ENCODE measurements around the gene PIK3C2B. TPM values are rescaled to one million over a fixed set of nuclear protein-coding genes. Genes with fewer than 3 reads are reported as not detected.

The PIK3C2B gene
- total and polyA plus RNA-seq, 4 donors = 11.9 to 37.6 (median 25.0) TPM

- H3K4me1 ChIP-seq (ENCODE audit: control insufficient read depth in 5 of 5, insufficient read depth in 5 of 5, low read length in 5 of 5) = peaks cover 0 to 40% (median 29%) of the 10 kb centered on the region in 5 donors
- 72 to 78% methylated on average over 5 of the region's 5 CpGs for WGBS, 2 donors
- no peak overlapping the region for H3K4me3 ChIP-seq
- peaks cover 0 to 5% (median 0%) of the 10 kb centered on the region in 4 donors for H3K36me3 ChIP-seq (ENCODE audit: control insufficient read depth in 4 of 4, insufficient read depth in 4 of 4, low read length in 4 of 4)
- no peak for TF ChIP-seq CTCF (IDR thresholded peaks at IDR 0.05; ENCODE audit: control extremely low read depth, extremely low read depth)
- H3K27ac ChIP-seq (ENCODE audit: low read depth in 1 of 2, low read length in 1 of 2) = no peak overlapping the region
- ATAC-seq (ENCODE audit: insufficient read depth, low FRiP score) (no peak), DNase-seq (no peak)
- no peak overlapping the region for H3K9ac ChIP-seq (ENCODE audit: insufficient read depth in 1 of 2, low read length in 2 of 2)
- no peaks in the 10 kb centered on the region for H3K27me3 ChIP-seq (ENCODE audit: control insufficient read depth in 3 of 3, insufficient read depth in 3 of 3, low read length in 2 of 3)
- no peaks in the 10 kb centered on the region for H3K9me3 ChIP-seq (ENCODE audit: control insufficient read depth in 4 of 4, insufficient read depth in 3 of 4, low read length in 3 of 4)
Observed at GRCh38 chr1:204476563-204476962, 18.0 kb downstream of the PIK3C2B start.

DNA sequence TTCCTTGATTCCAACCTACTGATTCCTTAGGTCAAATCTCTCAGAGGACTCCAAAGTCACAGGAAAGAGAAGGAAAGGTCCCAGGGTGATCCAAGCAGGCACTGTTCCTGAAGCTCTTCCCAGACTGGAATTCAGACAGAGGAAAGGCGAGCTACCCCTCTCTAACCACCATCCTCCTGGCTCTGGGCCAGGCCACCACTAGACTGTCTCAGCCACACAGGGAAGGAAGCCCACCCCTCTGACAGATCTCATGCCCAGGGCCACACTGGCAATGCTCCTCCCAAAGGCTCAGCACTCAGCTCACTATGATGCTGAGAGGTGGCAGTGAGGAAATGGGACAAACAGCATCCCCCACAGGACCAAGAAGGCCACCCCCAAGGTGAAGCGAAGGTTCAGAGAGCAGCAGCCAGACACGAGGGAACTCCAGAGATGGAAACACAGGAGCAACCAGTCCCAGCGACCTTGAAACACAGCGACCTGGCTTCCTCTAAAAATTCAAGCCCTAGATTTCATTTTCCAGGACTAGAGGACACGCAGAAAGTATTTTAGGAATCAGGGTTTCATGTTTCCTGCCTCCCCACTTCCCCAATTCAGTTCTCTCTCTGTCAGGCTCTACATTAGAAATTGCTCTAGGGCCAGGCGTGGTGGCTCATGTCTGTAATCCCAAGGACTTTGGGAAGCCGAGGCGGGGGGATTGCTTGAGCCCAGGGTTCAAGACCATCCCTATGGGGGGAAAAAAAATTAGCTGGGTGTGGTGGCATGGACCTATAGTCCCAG lies 18.8 kb downstream of the PIK3C2B start:
- Histone ChIP-seq H3K36me3 (ENCODE audit: control insufficient read depth in 4 of 4, insufficient read depth in 4 of 4, low read length in 4 of 4) (peaks cover 0 to 5% (median 0%) of the 10 kb centered on the region in 4 donors), H3K4me1 (ENCODE audit: control insufficient read depth in 5 of 5, insufficient read depth in 5 of 5, low read length in 5 of 5) (peaks cover 0 to 38% (median 27%) of the 10 kb centered on the region in 5 donors), H3K27me3 (ENCODE audit: control insufficient read depth in 3 of 3, insufficient read depth in 3 of 3, low read length in 2 of 3) (no peaks in the 10 kb centered on the region), H3K9ac (ENCODE audit: insufficient read depth in 1 of 2, low read length in 2 of 2) (no peak overlapping the region), H3K27ac (ENCODE audit: low read depth in 1 of 2, low read length in 1 of 2) (peak overlapping the region in 1 of 2 donors; percentile 34), H3K4me3 (no peak overlapping the region), H3K9me3 (ENCODE audit: control insufficient read depth in 4 of 4, insufficient read depth in 3 of 4, low read length in 3 of 4) (no peaks in the 10 kb centered on the region)
- ATAC-seq (ENCODE audit: insufficient read depth, low FRiP score) = no peak
- no peak for DNase-seq
- TF ChIP-seq CTCF (IDR thresholded peaks at IDR 0.05; ENCODE audit: control extremely low read depth, extremely low read depth) = no peak
- 44 to 58% methylated on average over 9 of the region's 9 CpGs for WGBS, 2 donors

- no peak for TF ChIP-seq CTCF (IDR thresholded peaks at IDR 0.05; ENCODE audit: control extremely low read depth, extremely low read depth)
- no peak overlapping the region for H3K9ac ChIP-seq (ENCODE audit: insufficient read depth in 1 of 2, low read length in 2 of 2)
- no peak for ATAC-seq (ENCODE audit: insufficient read depth, low FRiP score)
Observed at GRCh38 chr1:204473400-204473965, 21.1 kb downstream of the PIK3C2B start.

More at GRCh38 chr1:204473400-204473965, 21.1 kb downstream of the PIK3C2B start:
- peak in 1 of 3 donors; percentile 50 for DNase-seq
- WGBS, 2 donors = 58 to 83% methylated on average over 1 of the region's 1 CpG
- peaks cover 0 to 9% (median 3%) of the 10 kb centered on the region in 4 donors for H3K36me3 ChIP-seq (ENCODE audit: control insufficient read depth in 4 of 4, insufficient read depth in 4 of 4, low read length in 4 of 4)
- H3K27me3 ChIP-seq (ENCODE audit: control insufficient read depth in 3 of 3, insufficient read depth in 3 of 3, low read length in 2 of 3) = no peaks in the 10 kb centered on the region
- H3K27ac ChIP-seq (ENCODE audit: low read depth in 1 of 2, low read length in 1 of 2) = no peak overlapping the region
- H3K9me3 ChIP-seq (ENCODE audit: control insufficient read depth in 4 of 4, insufficient read depth in 3 of 4, low read length in 3 of 4) = no peaks in the 10 kb centered on the region
- no peak overlapping the region for H3K4me3 ChIP-seq
- H3K4me1 ChIP-seq (ENCODE audit: control insufficient read depth in 5 of 5, insufficient read depth in 5 of 5, low read length in 5 of 5) = peaks cover 0 to 23% (median 20%) of the 10 kb centered on the region in 5 donors

Measured in lung (tissue), 12 donors.